ENCODE results near the gene SORCS2.

GRCh38 chr4:7206911-7207567 lies 14.7 kb downstream of the SORCS2 start:
- TF ChIP-seq CTCF (IDR thresholded peaks at IDR 0.05) (no peak), POLR2A (IDR thresholded peaks at IDR 0.05) (no peak)

Measured in Peyer's patch (tissue), 4 donors.